HCT116 (cell line): ENCODE results near the gene TMEM178B. TPM values are rescaled to one million over a fixed set of nuclear protein-coding genes. Genes with fewer than 3 reads are reported as not detected.

ENCODE experiments used
- ATAC-seq: fragments of 200-7000 bp; cut with Tn5 transposase; 2 replicates; pipeline ENCODE4 v1.9.1; 2020; ENCODE audit warnings: mild to moderate bottlenecking, moderate library complexity
- BruUV-seq: library from RNA; stranded (reverse); fragments of 400-500 nt; replicated peaks from 2 replicates; lab custom pipeline; 2021; lab: Mats Ljungman, UMichigan
- CTCF ChIA-PET: fragments of 300-600 bp; sonication (Branson Sonifier 250); formaldehyde crosslinking; loops from one replicate; lab custom pipeline; 2021; ENCODE audit warnings: antibody characterized with exemption; lab: Charles Lee
- POLR2A ChIA-PET: fragments of 300-600, 350-600 bp; sonication (Branson Sonifier 250); formaldehyde crosslinking; loops from one replicate; lab custom pipeline; 2021; ENCODE audit warnings: antibody characterized with exemption; lab: Charles Lee
- RAD21 ChIA-PET, 2 experiments: fragments of 300-600 bp; sonication (Branson Sonifier 250); formaldehyde crosslinking; loops; one replicate each; lab custom pipeline; 2023; ENCODE audit warnings: low total read pairs in 2 of 2; ENCODE audit not compliant: uncharacterized antibody in 2 of 2, unreplicated experiment in 2 of 2, low non-redundant PET in 1 of 2; lab: Charles Lee
- DNase-seq: peaks from one replicate; pipeline ENCODE4 v3.0.0-alpha.2; 2010; ENCODE audit warnings: low read depth, low spot score
- H2AFZ ChIP-seq: fragments of 200-600 bp; shearing (Covaris generic), sonication (generic); 2 replicates; pipeline ENCODE4 v1.6.1; 2017; ENCODE audit warnings: low read depth, mixed run types, mixed read lengths, antibody characterized with exemption, low read length; ENCODE audit not compliant: poor library complexity, severe bottlenecking
- H3K27ac ChIP-seq: 2 replicates; pipeline ENCODE4 v1.5.1; 2012; ENCODE audit warnings: low read depth, low read length
- H3K27me3 ChIP-seq: fragments of 200-600 bp; sonication (generic); 2 replicates; pipeline ENCODE4 v1.6.1; 2016; ENCODE audit warnings: mixed run types, low read length, mixed read lengths; ENCODE audit not compliant: insufficient read depth
- H3K36me3 ChIP-seq, 2 experiments: fragments of 200-500 bp in 1 of 2; fragments of 200-600 bp in 1 of 2; sonication (Bioruptor generic) in 1 of 2; sonication (generic) in 1 of 2; 2 replicates each; pipeline versions ENCODE4 v1.5.1 to v1.6.1; 2014 to 2016; ENCODE audit warnings: low read length in 2 of 2, inconsistent platforms in 1 of 2, mixed read lengths in 1 of 2, mixed run types in 1 of 2; ENCODE audit not compliant: insufficient read depth in 2 of 2, control insufficient read depth in 1 of 2
- H3K4me1 ChIP-seq, 2 experiments: fragments of 200-600 bp in 1 of 2; sonication (generic) in 1 of 2; 2 replicates each; pipeline versions ENCODE4 v1.5.1 to v1.6.1; 2012 to 2017; ENCODE audit warnings: low read length in 2 of 2, inconsistent platforms in 1 of 2, mild to moderate bottlenecking in 1 of 2, mixed read lengths in 1 of 2, mixed run types in 1 of 2, moderate library complexity in 1 of 2; ENCODE audit not compliant: insufficient read depth in 2 of 2, control insufficient read depth in 1 of 2
- H3K4me2 ChIP-seq: fragments of 200-600 bp; sonication (generic); 2 replicates; pipeline ENCODE4 v1.6.1; 2017; ENCODE audit warnings: mixed run types, low read length, mixed read lengths
- H3K4me3 ChIP-seq, 2 experiments: fragments of 200-600 bp in 1 of 2; sonication (generic) in 1 of 2; replicated peaks in 1 of 2; 2 replicates each; pipeline ENCODE4 v1.5.1; 2011 to 2016; ENCODE audit warnings: low read length in 2 of 2, control low read depth in 1 of 2, low read depth in 1 of 2, mild to moderate bottlenecking in 1 of 2, mixed read lengths in 1 of 2, mixed run types in 1 of 2
- H3K79me2 ChIP-seq: fragments of 200-600 bp; sonication (generic); 2 replicates; pipeline ENCODE4 v1.6.1; 2017; ENCODE audit warnings: mild to moderate bottlenecking, mixed run types, low read length, moderate library complexity, mixed read lengths; ENCODE audit not compliant: insufficient read depth
- H3K9ac ChIP-seq: fragments of 200-600 bp; sonication (generic); 2 replicates; pipeline ENCODE4 v1.6.1; 2016; ENCODE audit warnings: low read length, mixed read lengths
- H3K9me2 ChIP-seq: fragments of 200-600 bp; sonication (generic), shearing (Covaris generic); 2 replicates; pipeline ENCODE4 v1.6.1; 2017; ENCODE audit warnings: mixed run types, mild to moderate bottlenecking, moderate library complexity; ENCODE audit not compliant: insufficient read depth
- H3K9me3 ChIP-seq, 2 experiments: fragments of 200-500 bp in 1 of 2; fragments of 200-600 bp in 1 of 2; sonication (Bioruptor generic) in 1 of 2; sonication (generic) in 1 of 2; 2 replicates each; pipeline ENCODE4 v1.6.1; 2014 to 2017; ENCODE audit warnings: low read length in 2 of 2, mixed read lengths in 2 of 2, inconsistent platforms in 1 of 2, low read depth in 1 of 2, mild to moderate bottlenecking in 1 of 2, mixed run types in 1 of 2, moderate library complexity in 1 of 2; ENCODE audit not compliant: control insufficient read depth in 1 of 2, insufficient read depth in 1 of 2
- H4K20me1 ChIP-seq: fragments of 200-600 bp; sonication (generic), shearing (Covaris generic); 2 replicates; pipeline ENCODE4 v1.6.1; 2017; ENCODE audit warnings: mixed run types, mild to moderate bottlenecking, moderate library complexity; ENCODE audit not compliant: insufficient read depth
- CBX3 ChIP-seq: IDR thresholded peaks from 2 replicates; pipeline ENCODE4 v1.6.1; 2012; ENCODE audit warnings: low read depth
- CEBPB ChIP-seq: IDR thresholded peaks from 2 replicates; pipeline ENCODE4 v1.6.1; 2012; ENCODE audit warnings: low read depth
- ELF1 ChIP-seq: IDR thresholded peaks from 2 replicates; pipeline ENCODE4 v1.6.1; 2012; ENCODE audit warnings: low read depth, borderline replicate concordance
- EZH2 ChIP-seq: fragments of 200-600 bp; sonication (generic); IDR thresholded peaks from 2 replicates; pipeline ENCODE4 v1.6.1; 2017; ENCODE audit warnings: antibody characterized with exemption, mixed run types
- EZH2phosphoT487 ChIP-seq: fragments of 200-600 bp; IDR thresholded peaks from 2 replicates; pipeline ENCODE4 v1.6.1; 2018; ENCODE audit warnings: antibody characterized with exemption, borderline replicate concordance
- FOSL1 ChIP-seq: IDR thresholded peaks from 2 replicates; pipeline ENCODE4 v1.6.1; 2012; ENCODE audit warnings: low read depth
- JUND ChIP-seq: IDR thresholded peaks from 2 replicates; pipeline ENCODE4 v1.6.1; 2012
- MAX ChIP-seq: IDR thresholded peaks from 2 replicates; pipeline ENCODE4 v1.6.1; 2012
- POLR2A ChIP-seq: IDR thresholded peaks from 2 replicates; pipeline ENCODE4 v1.7.0; 2011; ENCODE audit warnings: borderline replicate concordance; ENCODE audit not compliant: insufficient read depth, insufficient read length; ENCODE audit errors: extremely low read depth
- POLR2AphosphoS5 ChIP-seq: IDR thresholded peaks from 2 replicates; pipeline ENCODE4 v1.6.1; 2011; ENCODE audit warnings: mild to moderate bottlenecking, low read depth, low read length, moderate library complexity
- RAD21 ChIP-seq: IDR thresholded peaks from 2 replicates; pipeline ENCODE4 v1.6.1; 2012; ENCODE audit warnings: low read depth, mild to moderate bottlenecking
- SIN3A ChIP-seq: IDR thresholded peaks from 2 replicates; pipeline ENCODE4 v1.6.1; 2012; ENCODE audit warnings: low read depth
- SP1 ChIP-seq: IDR thresholded peaks from 2 replicates; pipeline ENCODE4 v1.6.1; 2012; ENCODE audit warnings: low read depth
- SRF ChIP-seq: IDR thresholded peaks from 2 replicates; pipeline ENCODE4 v1.6.1; 2012; ENCODE audit warnings: low read depth
- TCF7L2 ChIP-seq: IDR thresholded peaks from 2 replicates; pipeline ENCODE4 v1.7.0; 2011; ENCODE audit warnings: borderline replicate concordance, inconsistent platforms; ENCODE audit not compliant: insufficient read depth, insufficient read length; ENCODE audit errors: extremely low read depth
- YY1 ChIP-seq: IDR thresholded peaks from 2 replicates; pipeline ENCODE4 v1.6.1; 2011; ENCODE audit warnings: low read length, low read depth, moderate library complexity, mild to moderate bottlenecking; ENCODE audit not compliant: insufficient replicate concordance; ENCODE audit errors: extremely low read depth
- ZFX ChIP-seq: fragments of 450-650 bp; IDR thresholded peaks from 2 replicates; pipeline ENCODE4 v1.6.1; 2017
- ZNF274 ChIP-seq: fragments of 200-500 bp; sonication (Bioruptor generic); IDR thresholded peaks from 2 replicates; pipeline ENCODE4 v1.6.1; 2014; ENCODE audit warnings: mild to moderate bottlenecking, low read depth, low read length, inconsistent platforms
- intact Hi-C: fragments of 100-400 bp; cut with micrococcal nuclease; formaldehyde crosslinking; loops from 2 replicates; pipeline ENCODE4 v1.10.0; 2022
- total RNA-seq: library from RNA; stranded (reverse); gene quantifications from one replicate; pipeline ENCODE4 v1.2.1, GENCODE V29; 2021; ENCODE audit not compliant: unreplicated experiment
- TF ChIP-seq, protein P1 (sequence below): IDR thresholded peaks from 2 replicates; pipeline ENCODE4 v1.6.1; 2011; ENCODE audit warnings: mild to moderate bottlenecking, low read length, moderate library complexity; ENCODE audit not compliant: insufficient replicate concordance; ENCODE audit errors: extremely low read depth
- TF ChIP-seq, protein P2 (sequence below), 3 experiments: fragments of 200-600 bp in 1 of 3; sonication (generic) in 1 of 3; IDR thresholded peaks in 2 of 3; conservative IDR thresholded peaks in 1 of 3; 2 replicates each; pipeline ENCODE4 v1.5.1; 2012 to 2017; ENCODE audit warnings: low read depth in 2 of 3, low read length in 2 of 3, antibody characterized with exemption in 1 of 3, borderline replicate concordance in 1 of 3, control low read depth in 1 of 3, mild to moderate bottlenecking in 1 of 3, mixed read lengths in 1 of 3, mixed run types in 1 of 3, moderate library complexity in 1 of 3; ENCODE audit not compliant: insufficient read depth in 1 of 3

The TMEM178B gene
- total RNA-seq, 1 experiment from 2014 or later: 0.02 TPM

- no peak overlapping the region for H3K4me3 ChIP-seq
- peaks cover 25% of the 10 kb centered on the region for H3K27me3 ChIP-seq
- H3K9me2 ChIP-seq: no peaks in the 10 kb centered on the region
- CTCF ChIA-PET: no interaction called here
- intact Hi-C loops: no loop called here
- RAD21 ChIA-PET: no interaction called here
- H3K79me2 ChIP-seq: no peaks in the 10 kb centered on the region
- H3K4me2 ChIP-seq: no peak overlapping the region
- no TSS peak for BruUV-seq
- TF ChIP-seq POLR2AphosphoS5: no peak
- TF ChIP-seq EZH2phosphoT487: no peak
- TF ChIP-seq, protein P1, sequence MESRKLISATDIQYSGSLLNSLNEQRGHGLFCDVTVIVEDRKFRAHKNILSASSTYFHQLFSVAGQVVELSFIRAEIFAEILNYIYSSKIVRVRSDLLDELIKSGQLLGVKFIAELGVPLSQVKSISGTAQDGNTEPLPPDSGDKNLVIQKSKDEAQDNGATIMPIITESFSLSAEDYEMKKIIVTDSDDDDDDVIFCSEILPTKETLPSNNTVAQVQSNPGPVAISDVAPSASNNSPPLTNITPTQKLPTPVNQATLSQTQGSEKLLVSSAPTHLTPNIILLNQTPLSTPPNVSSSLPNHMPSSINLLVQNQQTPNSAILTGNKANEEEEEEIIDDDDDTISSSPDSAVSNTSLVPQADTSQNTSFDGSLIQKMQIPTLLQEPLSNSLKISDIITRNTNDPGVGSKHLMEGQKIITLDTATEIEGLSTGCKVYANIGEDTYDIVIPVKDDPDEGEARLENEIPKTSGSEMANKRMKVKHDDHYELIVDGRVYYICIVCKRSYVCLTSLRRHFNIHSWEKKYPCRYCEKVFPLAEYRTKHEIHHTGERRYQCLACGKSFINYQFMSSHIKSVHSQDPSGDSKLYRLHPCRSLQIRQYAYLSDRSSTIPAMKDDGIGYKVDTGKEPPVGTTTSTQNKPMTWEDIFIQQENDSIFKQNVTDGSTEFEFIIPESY: no peak
- no peak for TF ChIP-seq ZNF274
- no peak for TF ChIP-seq YY1
- no peak for TF ChIP-seq MAX
- TF ChIP-seq CEBPB: no peak
- no peak for TF ChIP-seq EZH2
- TF ChIP-seq FOSL1: no peak
- no peak for TF ChIP-seq SIN3A
- TF ChIP-seq RAD21: no peak
- no peak for TF ChIP-seq TCF7L2
- TF ChIP-seq ELF1: no peak
- TF ChIP-seq, protein P2, sequence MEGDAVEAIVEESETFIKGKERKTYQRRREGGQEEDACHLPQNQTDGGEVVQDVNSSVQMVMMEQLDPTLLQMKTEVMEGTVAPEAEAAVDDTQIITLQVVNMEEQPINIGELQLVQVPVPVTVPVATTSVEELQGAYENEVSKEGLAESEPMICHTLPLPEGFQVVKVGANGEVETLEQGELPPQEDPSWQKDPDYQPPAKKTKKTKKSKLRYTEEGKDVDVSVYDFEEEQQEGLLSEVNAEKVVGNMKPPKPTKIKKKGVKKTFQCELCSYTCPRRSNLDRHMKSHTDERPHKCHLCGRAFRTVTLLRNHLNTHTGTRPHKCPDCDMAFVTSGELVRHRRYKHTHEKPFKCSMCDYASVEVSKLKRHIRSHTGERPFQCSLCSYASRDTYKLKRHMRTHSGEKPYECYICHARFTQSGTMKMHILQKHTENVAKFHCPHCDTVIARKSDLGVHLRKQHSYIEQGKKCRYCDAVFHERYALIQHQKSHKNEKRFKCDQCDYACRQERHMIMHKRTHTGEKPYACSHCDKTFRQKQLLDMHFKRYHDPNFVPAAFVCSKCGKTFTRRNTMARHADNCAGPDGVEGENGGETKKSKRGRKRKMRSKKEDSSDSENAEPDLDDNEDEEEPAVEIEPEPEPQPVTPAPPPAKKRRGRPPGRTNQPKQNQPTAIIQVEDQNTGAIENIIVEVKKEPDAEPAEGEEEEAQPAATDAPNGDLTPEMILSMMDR (IDR thresholded peaks at IDR 0.05 in 2 of 3, conservative IDR thresholded peaks at IDR 0.05 in 1 of 3; ENCODE audit: borderline replicate concordance in 1 of 3, insufficient read depth in 1 of 3, low read depth in 2 of 3, low read length in 2 of 3): no peak
- no peak for TF ChIP-seq SRF
- no peak for TF ChIP-seq POLR2A
- no peak for TF ChIP-seq CBX3
- TF ChIP-seq ZFX: no peak
- TF ChIP-seq JUND: no peak
- TF ChIP-seq SP1: no peak
- no peak for ATAC-seq
- DNase-seq: no peak
- no peaks in the 10 kb centered on the region for H4K20me1 ChIP-seq
- no peak overlapping the region for H3K27ac ChIP-seq
- POLR2A ChIA-PET: no interaction called here
- no peaks in the 10 kb centered on the region for H3K36me3 ChIP-seq
- H3K4me1 ChIP-seq: no peaks in the 10 kb centered on the region
- H3K9me3 ChIP-seq: no peaks in the 10 kb centered on the region
- no peak overlapping the region for H3K9ac ChIP-seq
- no peak overlapping the region for H2AFZ ChIP-seq
These were observed 76.6 kb downstream of the TMEM178B start for GRCh38 chr7:141150465-141150864.
